HG03342 (cell line): ENCODE results near the gene MARF1.
"Not testable (repeated sequence)": the region's sequence is repeated elsewhere in the genome, so short reads cannot be mapped to it uniquely, and the experiment has no call there.

Source experiments
- ATAC-seq: cut with Tn5 transposase; IDR thresholded peaks from one replicate; pipeline ENCODE4 v1.9.1; 2021; ENCODE audit warnings: mild to moderate bottlenecking, moderate library complexity; ENCODE audit not compliant: unreplicated experiment

The MARF1 gene

DNA sequence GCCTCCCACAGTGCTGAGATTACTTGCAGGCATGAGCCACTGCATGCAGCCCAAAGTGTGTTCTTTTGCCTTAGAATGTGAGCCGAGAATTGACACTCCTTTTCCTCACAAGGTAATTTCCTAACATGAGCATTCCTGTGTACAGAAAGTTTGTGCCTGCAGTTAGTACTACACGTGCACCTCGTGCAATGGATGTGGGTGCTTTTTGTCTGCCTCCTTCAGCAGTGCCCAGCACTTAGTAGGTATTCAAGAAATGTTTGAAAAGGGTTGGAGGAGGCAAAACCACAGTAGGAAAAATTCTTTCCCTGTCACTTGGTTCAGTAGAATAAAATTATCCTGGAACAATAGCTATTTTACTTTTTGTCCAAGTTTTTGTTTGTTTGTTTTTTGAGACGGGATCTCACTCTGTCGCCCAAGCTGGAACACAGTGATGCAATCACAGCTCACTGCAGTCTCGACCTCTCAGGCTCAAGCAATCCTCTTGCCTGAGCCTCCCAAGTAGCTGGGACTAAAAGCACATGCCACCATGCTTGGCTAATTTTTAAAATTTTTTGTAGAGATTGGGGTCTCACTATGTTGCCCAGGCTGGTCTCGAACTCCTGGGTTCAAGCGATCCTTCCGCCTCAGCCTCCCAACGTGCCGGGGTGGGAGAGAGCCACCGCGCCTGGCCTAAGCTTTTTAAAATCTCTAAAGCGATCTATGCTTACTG, 9.5 kb upstream of the MARF1 start:
- ATAC-seq, result no peak

DNA sequence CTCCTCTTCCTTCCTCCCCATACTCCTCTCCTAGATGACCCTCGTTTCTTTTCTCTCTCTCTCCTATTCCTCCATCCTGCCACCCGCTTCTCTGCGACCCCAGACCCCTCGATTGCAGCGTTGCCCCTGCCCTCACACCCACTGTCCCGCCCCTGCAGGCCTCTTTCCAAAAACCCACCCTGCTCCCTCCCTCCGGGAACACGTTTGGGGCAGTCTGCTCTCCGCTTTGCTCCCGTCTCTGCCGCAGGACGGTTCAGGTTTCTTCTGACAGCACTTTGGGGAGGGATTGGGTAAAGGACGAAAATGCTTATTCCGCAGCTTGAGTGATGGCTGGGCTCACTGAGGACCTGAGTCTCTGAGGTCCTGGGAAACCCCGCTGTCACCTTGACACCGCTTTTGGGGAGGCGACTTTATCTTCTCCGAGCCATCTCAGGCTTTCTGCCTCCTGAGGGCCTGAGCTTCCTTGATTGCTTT, 7.8 kb upstream of the MARF1 start:
- no peak for ATAC-seq

DNA sequence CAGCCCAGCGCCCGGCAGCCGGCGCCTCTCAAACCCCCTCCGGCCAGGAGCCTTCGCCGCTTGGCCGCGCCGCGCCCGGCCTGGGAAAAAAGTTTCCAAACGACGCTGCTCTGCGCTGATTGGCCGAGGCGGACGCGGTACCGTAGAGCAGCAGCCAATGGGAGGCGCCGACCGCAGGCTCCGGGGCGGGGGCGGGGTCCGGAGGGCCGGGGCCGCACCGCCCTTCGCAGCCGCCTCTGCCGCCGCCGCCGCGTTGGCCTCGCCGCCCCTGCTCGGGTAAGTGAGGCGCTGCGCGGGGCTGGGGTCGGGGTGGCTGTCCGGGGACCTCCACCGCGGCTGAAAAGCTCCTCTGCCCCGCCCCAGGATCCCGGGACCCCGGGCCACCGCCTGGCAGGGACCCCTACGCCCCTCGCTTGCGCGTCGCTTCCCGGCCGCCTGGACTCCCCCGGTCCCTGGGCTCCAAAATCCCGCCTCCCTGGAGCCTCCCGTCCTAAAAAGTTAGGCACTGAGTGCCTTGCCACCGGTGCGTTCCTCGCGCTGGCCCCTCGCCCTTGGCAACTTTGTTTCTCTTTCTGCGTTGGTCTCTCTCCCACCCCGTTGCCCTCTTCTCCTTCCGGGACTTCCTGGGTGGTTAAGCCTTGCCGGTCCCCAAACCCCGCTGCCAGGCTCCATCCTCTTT, 7.2 kb upstream of the MARF1 start, which contains the start of gene NDE1:
NDE1 (plus strand) TSS at position 227 of the 679 bp plus-strand sequence. CDS start 14,534 bp downstream, outside the sequence.
- ATAC-seq, result peak; percentile 75

DNA sequence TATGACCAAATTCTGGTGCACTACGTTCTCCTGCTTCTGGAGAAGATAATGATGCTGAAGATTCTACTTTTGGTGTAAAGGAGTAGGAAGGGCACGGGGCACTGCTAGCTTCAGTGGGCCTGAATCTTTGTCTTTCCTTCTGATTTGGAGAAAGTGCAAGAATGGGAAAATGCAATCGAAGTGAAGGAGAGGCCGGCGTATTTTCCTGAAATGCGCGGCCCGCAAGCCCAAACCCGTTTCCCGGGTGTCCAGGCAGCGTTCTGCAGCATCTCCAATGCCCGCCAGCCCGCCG, 6.7 kb upstream of the MARF1 start:
- no peak for ATAC-seq

DNA sequence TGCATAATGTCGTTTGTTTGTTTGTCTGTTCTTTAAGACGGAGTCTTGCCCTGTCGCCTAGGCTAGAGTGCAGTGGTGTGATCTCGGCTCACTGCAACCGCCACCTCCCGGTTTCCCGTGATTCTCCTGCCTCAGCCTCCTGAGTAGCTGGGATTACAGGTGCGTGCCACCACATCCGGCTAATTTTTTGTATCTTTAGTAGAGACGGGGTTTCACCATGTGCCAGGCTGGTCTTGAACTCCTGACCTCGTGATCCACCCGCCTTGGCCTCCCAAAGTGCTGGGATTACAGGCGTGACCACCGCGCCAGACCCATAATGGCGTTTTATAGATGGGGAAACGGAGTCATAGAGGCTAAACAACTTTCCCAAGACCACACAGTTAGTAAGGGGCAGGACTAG, 6.4 kb upstream of the MARF1 start:
- ATAC-seq, result not testable (repeated sequence)

DNA sequence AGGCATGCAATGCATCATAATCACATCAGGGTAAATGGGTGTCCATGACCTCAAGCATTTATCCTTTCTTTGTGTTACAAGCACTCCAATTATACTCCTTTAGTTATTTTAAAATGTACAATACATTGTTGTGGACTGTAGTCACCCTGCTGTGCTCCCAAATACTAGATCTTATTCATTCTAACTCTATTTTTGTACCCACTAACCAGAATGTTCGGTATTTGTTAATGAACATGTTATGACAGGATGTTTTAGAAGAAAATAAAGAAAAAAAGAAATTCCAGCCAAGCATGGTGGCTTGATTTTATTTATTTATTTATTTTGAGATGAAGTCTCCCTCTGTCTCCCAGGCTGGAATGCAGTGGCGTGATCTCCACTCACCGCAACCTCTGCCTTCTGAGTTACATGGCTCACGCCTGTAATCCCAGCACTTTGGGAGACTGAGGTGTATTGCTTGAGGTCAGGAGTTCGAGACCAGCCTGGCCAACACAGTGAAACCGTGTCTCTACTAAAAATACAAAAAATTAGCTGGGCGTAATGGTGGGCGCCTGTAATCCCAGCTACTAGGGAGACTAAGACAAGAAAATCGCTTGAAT, 5.3 kb upstream of the MARF1 start:
- ATAC-seq, result no peak

DNA sequence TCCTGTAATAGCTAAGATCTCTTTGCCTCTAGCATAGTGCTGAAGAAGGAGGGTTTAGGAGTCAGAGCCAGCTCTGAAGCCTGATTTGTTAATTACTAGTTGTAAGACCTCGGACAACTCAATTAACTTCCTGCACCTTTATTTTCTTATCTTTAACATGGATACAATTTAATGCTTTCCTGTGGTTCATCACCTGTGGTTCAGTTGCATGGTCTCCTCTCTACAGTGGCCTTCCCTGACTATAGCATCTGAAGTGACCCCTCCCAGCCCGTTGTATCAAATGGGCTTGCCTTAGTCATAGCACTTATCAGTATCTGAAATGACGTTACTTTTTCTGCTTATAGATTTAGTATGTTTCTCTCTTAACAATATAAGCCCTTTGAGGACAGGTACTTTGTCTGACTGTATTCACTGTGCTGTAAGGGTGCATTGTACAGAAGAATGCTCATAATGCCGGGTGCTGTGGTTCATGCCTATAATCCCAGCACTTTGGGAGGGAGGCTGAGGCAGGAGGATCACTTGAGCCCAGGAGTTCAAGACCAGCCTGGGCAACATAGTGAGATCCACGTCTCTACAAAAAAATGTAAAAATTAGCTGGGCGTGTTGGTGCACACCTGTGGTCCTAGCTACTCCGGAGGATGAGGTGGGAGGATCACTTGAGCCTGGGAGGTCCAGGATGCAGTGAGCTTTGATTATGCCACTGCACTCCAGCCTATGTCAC, 4.5 kb upstream of the MARF1 start:
- ATAC-seq, result no peak

DNA sequence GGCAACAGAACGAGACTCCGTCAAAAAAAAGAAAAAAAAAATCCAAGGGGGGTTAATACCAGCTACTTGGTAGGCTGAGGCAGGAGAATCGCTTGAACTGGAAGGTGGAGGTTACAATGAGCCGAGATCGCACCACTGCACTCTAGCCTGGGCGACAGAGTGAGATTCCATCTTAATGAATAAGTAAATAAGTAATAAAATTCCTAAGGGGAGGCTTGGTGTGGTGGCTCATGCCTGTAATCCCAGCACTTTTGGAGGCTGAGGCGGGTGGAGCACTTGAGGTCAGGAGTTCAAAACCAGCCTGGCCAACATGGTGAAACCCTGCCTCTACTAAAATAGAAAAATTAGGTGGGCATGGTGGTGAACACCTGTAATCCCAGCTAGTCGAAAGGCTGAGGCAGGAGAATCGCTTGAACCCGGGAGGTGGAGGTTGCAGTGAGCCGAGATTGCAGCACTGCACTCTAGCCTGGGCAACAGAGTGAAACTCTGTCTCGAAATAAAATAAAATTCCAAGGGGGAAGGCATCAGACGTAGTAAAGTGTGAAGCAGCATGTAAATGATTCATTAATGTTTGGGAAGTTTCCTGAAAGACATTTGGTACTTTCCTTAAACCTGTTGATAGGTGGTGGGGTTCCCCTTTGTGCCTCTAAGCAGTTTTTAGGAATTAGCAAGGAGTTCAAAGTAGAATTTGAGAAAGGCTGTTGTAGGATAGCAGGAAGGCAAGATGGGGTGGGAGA, 3.8 kb upstream of the MARF1 start:
- ATAC-seq, result not testable (repeated sequence)

DNA sequence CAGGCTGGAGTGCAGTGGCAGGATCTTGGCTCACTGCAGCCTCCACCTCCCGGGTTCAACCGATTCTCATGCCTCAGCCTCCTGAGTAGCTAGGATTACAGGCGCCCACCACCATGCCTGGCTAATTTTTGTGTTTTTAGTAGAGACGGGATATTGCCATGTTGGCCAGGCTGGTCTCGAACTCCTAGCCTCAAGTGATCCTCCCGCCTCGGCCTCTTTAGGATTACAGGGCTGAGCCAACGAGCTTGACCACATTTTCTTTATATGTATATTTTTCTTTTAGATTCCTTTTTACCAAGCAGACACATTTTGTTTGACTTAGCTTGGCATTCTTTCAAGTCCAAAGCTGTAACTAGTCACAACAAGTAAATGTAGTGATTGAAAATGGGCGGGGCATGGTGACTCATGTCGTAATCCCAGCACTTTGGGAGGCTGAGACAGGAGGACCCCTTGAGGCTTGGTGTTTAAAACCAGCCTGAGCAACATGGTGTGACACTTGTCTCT, 2.1 kb upstream of the MARF1 start:
- not testable (repeated sequence) for ATAC-seq

DNA sequence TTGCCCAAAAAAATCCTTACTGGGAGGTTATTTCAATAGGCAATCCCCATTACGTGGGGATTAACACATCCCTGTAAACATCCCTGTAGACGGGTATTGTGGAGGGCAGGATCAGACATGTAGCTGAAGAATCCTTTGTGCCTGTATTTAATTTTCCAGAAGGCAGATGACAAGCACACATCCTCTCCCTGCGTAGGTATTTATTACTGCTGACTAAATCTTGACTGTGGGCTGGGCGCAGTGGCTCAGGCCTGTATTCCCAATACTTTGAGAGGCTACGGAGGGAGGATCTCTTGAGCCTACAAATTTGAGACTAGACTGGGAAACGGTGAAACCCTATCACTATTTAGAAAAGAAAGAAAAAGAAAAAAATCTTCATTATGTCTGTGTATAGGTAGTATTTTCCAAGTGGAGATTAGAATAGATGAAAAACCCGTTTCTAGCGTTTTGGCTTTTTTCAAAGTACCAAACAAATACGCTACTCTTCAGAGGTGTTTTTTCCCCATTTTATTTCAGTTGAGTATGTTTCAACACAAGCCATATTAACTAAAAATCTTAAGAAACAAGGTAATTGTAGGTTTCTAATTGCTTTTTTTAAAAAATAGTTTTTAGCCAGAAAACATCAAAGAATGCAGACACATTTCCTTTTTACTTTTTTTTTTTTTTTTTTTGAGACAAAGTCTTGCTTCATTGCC, 1.5 kb upstream of the MARF1 start:
- ATAC-seq, result no peak

DNA sequence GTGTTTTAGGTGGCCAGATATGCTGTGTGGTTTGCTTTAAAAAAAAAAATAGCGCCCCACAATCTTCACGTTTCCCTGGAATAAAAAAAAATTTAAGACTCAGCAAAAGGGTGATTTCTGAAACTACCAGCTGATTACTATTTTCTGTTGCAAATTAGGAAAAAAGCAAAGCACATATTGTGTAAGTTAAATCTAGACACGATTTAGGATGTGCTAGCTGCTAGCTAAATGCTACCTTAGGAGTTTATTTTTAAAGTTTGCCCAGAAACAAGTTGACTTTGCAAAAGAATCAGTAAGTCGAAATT, 944 bp upstream of the MARF1 start:
- no peak for ATAC-seq

DNA sequence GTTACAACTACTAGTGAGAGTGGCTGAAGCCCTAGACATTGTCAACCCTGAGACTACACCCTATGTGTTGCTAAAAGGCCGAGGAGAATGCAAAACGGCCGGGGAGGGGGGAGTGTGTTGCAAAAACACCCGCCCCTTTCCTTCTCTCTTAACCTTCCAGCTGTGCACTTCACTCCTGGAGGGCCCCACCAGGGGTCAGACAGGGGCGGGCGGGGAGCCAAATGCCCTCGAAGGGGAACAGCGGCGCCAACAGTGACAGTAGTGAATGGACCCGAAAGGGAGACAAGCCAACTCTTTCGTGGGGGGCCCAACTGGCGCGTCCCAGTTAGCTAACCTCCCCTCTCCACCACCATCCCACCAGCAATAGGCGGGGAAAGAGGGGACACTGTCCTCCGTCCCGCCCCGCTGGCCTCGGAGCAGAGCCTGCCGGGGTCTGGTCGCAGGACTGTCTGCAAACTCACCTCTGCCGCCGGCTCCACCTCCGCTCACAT, 352 bp downstream of the MARF1 start:
- ATAC-seq, result peak; percentile 65

DNA sequence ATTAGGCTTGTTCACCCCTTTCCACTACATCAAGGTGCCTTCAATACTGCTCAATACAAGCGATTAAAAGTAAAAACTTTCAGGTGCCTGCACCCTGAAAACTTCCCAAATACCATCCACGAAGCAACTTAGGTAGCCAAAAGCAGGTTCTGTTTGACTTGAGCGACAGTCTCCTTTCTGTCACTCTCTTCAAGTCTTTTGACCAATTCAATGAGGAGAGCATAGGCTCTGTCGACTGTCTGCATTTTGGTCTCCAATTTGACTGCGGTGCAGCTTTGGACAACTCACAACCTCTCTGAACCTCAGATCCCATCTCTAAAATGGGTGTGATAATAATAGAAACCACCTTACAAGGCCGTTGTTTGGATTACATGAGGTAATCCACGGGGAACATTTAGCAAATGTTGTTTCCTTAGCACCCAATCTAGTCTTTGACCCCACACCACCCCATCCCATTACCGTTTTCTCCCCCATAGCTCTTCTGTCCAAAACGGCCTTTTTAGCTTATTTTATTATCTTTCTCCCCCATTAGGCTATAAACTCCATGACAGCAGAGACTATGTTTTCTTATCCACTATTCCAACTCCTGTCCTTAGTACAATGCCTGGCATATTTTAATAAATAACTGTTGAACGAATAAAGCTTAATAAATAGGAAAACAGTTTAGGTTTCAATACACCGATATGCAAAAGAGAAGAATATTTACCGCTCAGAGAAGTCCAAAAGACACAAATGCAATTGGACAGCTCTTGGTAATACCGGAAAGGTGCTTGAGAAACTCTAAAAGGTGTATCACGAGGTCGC, 999 bp downstream of the MARF1 start:
- no peak for ATAC-seq

DNA sequence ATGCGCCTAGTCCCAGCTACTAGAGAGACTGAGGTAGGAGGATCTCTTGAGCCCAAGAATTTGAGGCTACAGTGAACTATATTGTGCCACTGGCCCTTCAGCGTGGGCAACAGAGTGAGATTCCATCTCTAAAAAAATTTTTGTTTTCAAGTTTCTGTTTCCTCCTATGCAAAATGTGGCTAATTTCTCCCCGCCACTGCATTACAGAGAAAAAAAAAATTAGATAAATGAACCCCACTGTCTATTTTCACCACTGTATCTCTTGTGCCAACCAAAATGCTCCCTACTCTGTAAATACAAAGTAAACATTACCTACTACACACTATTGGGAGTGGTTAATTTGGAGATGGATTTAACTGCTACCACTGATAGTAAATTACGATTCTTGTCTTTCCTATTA, 2.0 kb downstream of the MARF1 start:
- ATAC-seq, result no peak

DNA sequence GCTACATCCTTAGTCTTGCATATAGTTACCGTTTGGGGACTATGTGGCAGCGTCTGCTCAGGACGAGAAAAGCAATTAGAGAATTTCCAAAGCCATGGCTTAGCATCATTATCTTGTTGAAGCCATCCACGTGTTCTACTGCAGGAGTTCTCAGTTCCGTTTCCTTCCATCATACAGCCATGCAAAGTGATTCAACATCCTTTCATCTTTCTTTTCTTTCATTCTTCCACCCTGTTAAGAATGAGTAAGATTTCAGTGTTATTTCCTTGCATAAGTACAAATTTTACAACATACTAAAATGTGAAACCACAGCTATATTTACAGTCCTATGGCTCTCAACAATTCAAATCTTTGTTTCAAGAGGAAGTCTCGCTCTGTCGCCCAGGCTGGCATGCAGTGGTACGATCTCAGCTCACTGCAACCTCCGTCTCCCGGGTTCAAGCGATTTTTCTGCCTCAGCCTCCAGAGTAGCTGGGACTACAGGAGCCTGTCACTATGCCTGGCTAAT, 3.8 kb downstream of the MARF1 start:
- ATAC-seq, result no peak

DNA sequence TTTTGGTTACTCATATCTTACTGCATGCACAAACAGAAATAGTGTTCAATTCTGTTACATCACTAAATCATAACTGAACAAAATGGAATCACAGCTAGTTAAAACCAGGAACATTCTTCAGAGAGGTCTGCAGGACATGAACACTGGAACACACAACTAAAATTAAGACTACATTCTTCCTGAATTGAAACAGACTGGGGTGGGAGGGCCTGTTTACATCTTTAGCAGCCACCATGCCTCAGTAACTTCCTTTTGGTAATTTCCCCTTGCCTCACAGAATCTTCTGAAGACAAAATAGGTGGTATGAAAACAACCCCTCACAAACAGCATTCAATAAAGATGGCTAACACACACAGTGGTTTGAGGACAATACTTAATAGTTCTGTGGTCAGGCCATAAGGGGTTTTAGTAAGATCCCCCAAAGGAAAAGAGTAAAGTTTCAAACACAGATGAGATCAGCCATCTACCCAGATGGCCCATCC, 6.5 kb downstream of the MARF1 start:
- ATAC-seq, result no peak

DNA sequence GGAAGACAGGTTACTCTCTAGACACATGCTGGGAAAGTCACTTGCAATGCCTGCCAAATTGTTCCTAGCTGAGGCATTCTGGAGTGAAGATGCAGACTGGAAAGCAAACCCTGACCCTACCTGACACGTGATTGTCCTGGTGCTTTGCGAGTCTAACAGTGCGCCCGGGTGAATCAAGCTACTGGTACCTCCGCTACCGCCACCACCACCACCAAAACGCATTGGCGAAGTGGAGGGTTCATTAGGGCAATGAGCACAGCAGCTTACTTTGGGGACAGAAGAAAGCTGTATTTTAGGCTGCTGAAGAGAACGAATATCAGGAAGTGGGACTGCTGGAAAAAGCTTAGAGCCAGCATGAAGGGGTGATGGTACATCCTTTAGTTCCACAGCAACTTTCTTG, 7.0 kb downstream of the MARF1 start:
- no peak for ATAC-seq

DNA sequence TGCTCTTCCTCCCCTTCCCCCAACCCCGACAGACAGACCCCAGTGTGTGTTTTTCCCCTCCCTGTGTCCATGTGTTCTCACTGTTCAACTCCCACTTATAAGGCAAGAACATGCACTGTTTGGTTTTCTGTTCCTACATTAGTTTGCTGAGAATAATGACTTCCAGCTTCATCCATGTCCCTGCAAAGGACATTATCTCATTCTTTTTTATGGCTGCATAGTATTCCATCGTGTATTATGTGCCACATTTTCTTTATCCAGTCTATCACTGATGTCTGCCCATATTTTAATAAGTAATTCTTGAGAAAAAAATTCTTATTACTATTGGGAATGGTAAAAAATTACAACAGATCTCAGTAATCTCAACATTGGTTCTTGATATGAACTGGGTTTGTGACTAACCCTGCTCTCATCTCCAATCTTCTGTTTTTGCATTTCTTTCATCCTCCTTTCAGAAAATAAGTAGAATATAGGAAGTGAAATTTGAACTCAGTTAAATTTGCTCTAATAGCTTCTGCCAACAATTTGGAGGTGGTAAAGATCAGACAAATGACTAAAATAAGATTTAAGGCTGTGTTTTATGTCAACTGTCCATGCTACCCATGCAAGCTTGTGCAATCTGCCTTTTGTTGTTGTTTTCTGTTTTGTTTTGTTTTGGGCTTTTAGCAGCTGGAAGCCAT, 11.1 kb downstream of the MARF1 start:
- no peak for ATAC-seq
